Activated CD4-positive, alpha-beta T cell treated with anti-CD3 and anti-CD28 coated beads, Interleukin-2, amount 10 ng/mL, durations not matched to agents 24 days and 14 days (primary cell): ENCODE data around the gene TRMT11. TPM values are rescaled to one million over a fixed set of nuclear protein-coding genes. Genes with fewer than 3 reads are reported as not detected.
"Not testable (repeated sequence)": the region's sequence is repeated elsewhere in the genome, so short reads cannot be mapped to it uniquely, and the experiment has no call there.

Source experiments
- DNase-seq: peaks from one replicate; pipeline ENCODE4 v3.0.0; 2022
- H3K27ac Mint-ChIP-seq: one replicate; pipeline ENCODE4 v1.8.0; 2022; ENCODE audit warnings: mild to moderate bottlenecking, mixed read lengths
- H3K27me3 Mint-ChIP-seq: one replicate; pipeline ENCODE4 v1.8.0; 2022; ENCODE audit warnings: mixed read lengths
- H3K36me3 Mint-ChIP-seq: one replicate; pipeline ENCODE4 v1.8.0; 2022; ENCODE audit warnings: low read depth, mild to moderate bottlenecking, mixed read lengths
- H3K4me1 Mint-ChIP-seq: one replicate; pipeline ENCODE4 v1.8.0; 2021; ENCODE audit warnings: mixed read lengths
- H3K4me3 Mint-ChIP-seq: one replicate; pipeline ENCODE4 v1.8.0; 2022; ENCODE audit warnings: mild to moderate bottlenecking, moderate library complexity, mixed read lengths
- H3K9me3 Mint-ChIP-seq: one replicate; pipeline ENCODE4 v1.8.0; 2021; ENCODE audit warnings: mixed read lengths
- intact Hi-C: fragments of 100-400 bp; cut with micrococcal nuclease; formaldehyde crosslinking; loops from one replicate; pipeline ENCODE4 v1.15.1; 2023
- total RNA-seq: library from RNA; stranded (reverse); gene quantifications from 2 replicates; pipeline ENCODE4 v1.2.3, GENCODE V29; 2022

The TRMT11 gene
- total RNA-seq, 1 donor from 2014 or later = 34.4 TPM

GRCh38 chr6:125950293-125950692 lies 36.0 kb upstream of the TRMT11 start:
- Mint-ChIP-seq H3K27me3 (peaks cover under 1% of the 10 kb centered on the region), H3K9me3 (no peaks in the 10 kb centered on the region), H3K27ac (no peak overlapping the region), H3K36me3 (no peaks in the 10 kb centered on the region), H3K4me1 (peaks cover 9% of the 10 kb centered on the region), H3K4me3 (no peak overlapping the region)
- no peak for DNase-seq
- intact Hi-C loops = no loop called here

GRCh38 chr6:125950716-125951115 lies 35.6 kb upstream of the TRMT11 start:
- H3K4me1 Mint-ChIP-seq, H3K36me3 Mint-ChIP-seq, H3K4me3 Mint-ChIP-seq, DNase-seq, intact Hi-C loops, H3K27ac Mint-ChIP-seq, H3K27me3 Mint-ChIP-seq, H3K9me3 Mint-ChIP-seq: not testable (repeated sequence)

- Mint-ChIP-seq H3K4me1 (peaks cover 6% of the 10 kb centered on the region), H3K27ac (no peak overlapping the region)
- intact Hi-C loops = no loop called here
Measured at GRCh38 chr6:125951323-125951722, 35.0 kb upstream of the TRMT11 start.

GRCh38 chr6:125952764-125953501 lies 33.4 kb upstream of the TRMT11 start:
- Mint-ChIP-seq H3K9me3 (no peaks in the 10 kb centered on the region), H3K4me1 (peaks cover 4% of the 10 kb centered on the region), H3K4me3 (no peak overlapping the region), H3K27me3 (peaks cover 1% of the 10 kb centered on the region), H3K27ac (no peak overlapping the region), H3K36me3 (no peaks in the 10 kb centered on the region)
- intact Hi-C loops = no loop called here
- DNase-seq = peak; percentile 72

More at GRCh38 chr6:125951323-125951722, 35.0 kb upstream of the TRMT11 start:
- DNase-seq = no peak
- no peaks in the 10 kb centered on the region for H3K9me3 Mint-ChIP-seq
- H3K27me3 Mint-ChIP-seq = peaks cover 1% of the 10 kb centered on the region
- no peak overlapping the region for H3K4me3 Mint-ChIP-seq
- H3K36me3 Mint-ChIP-seq = no peaks in the 10 kb centered on the region

- peaks cover 1% of the 10 kb centered on the region for H3K27me3 Mint-ChIP-seq
- no peaks in the 10 kb centered on the region for H3K36me3 Mint-ChIP-seq
- H3K4me3 Mint-ChIP-seq = no peak overlapping the region
- peaks cover 4% of the 10 kb centered on the region for H3K4me1 Mint-ChIP-seq
- no peak overlapping the region for H3K27ac Mint-ChIP-seq
- no peaks in the 10 kb centered on the region for H3K9me3 Mint-ChIP-seq
- intact Hi-C loops = no loop called here
- DNase-seq = no peak
Measured at GRCh38 chr6:125953502-125953875, 32.9 kb upstream of the TRMT11 start.

GRCh38 chr6:125954735-125955339 lies 31.5 kb upstream of the TRMT11 start:
- H3K27me3 Mint-ChIP-seq = peaks cover 1% of the 10 kb centered on the region
- H3K9me3 Mint-ChIP-seq = no peaks in the 10 kb centered on the region
- peak overlapping the region; percentile 2 for H3K4me3 Mint-ChIP-seq
- intact Hi-C loops = loop anchor here (5.0 kb wide), 1 partner anchor 653 kb away; the partner anchor contains the start of gene HDDC2
- H3K36me3 Mint-ChIP-seq = no peaks in the 10 kb centered on the region
- no peak overlapping the region for H3K27ac Mint-ChIP-seq
- peaks cover 4% of the 10 kb centered on the region for H3K4me1 Mint-ChIP-seq
- DNase-seq = no peak

GRCh38 chr6:125955973-125956372 lies 30.4 kb upstream of the TRMT11 start:
- peak overlapping the region; percentile 57 for H3K27ac Mint-ChIP-seq
- intact Hi-C loops = loop anchor here (1.0 to 5.0 kb wide), 10 partner anchors 19 to 654 kb away; partner anchors contain the start of genes HDDC2 and TRMT11
- H3K9me3 Mint-ChIP-seq = no peaks in the 10 kb centered on the region
- peaks cover 4% of the 10 kb centered on the region for H3K4me1 Mint-ChIP-seq
- no peaks in the 10 kb centered on the region for H3K36me3 Mint-ChIP-seq
- no peak overlapping the region for H3K4me3 Mint-ChIP-seq
- H3K27me3 Mint-ChIP-seq = peaks cover 1% of the 10 kb centered on the region
- peak; percentile 50 for DNase-seq

GRCh38 chr6:125956506-125957390 lies 29.6 kb upstream of the TRMT11 start, which contains the start of gene HINT3:
Gene HINT3, plus strand, starts transcription at chr6:125956770. Its CDS starts 208 bp downstream, at chr6:125956978.
- no peak within 1 kb of the TSS for H3K4me3 Mint-ChIP-seq
- peak; percentile 99 for DNase-seq
- intact Hi-C loops = loop anchor here (1.0 to 5.0 kb wide), 10 partner anchors 18 to 654 kb away; partner anchors contain the start of genes HDDC2 and TRMT11
- no peaks in the 10 kb centered on the region for H3K36me3 Mint-ChIP-seq
- H3K27ac Mint-ChIP-seq = peak within 1 kb of the TSS; percentile 82
- H3K27me3 Mint-ChIP-seq = peaks cover 1% of the 10 kb centered on the region
- no peaks in the 10 kb centered on the region for H3K9me3 Mint-ChIP-seq
- peaks cover 4% of the 10 kb centered on the region for H3K4me1 Mint-ChIP-seq

GRCh38 chr6:125957391-125957693 lies 29.0 kb upstream of the TRMT11 start:
- no peak for DNase-seq
- no peaks in the 10 kb centered on the region for H3K36me3 Mint-ChIP-seq
- H3K27me3 Mint-ChIP-seq = peaks cover 1% of the 10 kb centered on the region
- no peaks in the 10 kb centered on the region for H3K9me3 Mint-ChIP-seq
- H3K4me1 Mint-ChIP-seq = peaks cover 4% of the 10 kb centered on the region
- no peak overlapping the region for H3K27ac Mint-ChIP-seq
- intact Hi-C loops = loop anchor here (2.0 to 5.0 kb wide), 3 partner anchors 17 to 655 kb away; partner anchors contain the start of gene HDDC2
- H3K4me3 Mint-ChIP-seq = no peak overlapping the region

- no peak for DNase-seq
- no peaks in the 10 kb centered on the region for H3K36me3 Mint-ChIP-seq
- intact Hi-C loops = loop anchor here (2.0 to 5.0 kb wide), 3 partner anchors 17 to 656 kb away; partner anchors contain the start of gene HDDC2
- peaks cover 1% of the 10 kb centered on the region for H3K27me3 Mint-ChIP-seq
- H3K4me1 Mint-ChIP-seq = peaks cover 4% of the 10 kb centered on the region
- H3K27ac Mint-ChIP-seq = no peak overlapping the region
- no peaks in the 10 kb centered on the region for H3K9me3 Mint-ChIP-seq
- no peak overlapping the region for H3K4me3 Mint-ChIP-seq
Measured at GRCh38 chr6:125957845-125958244, 28.5 kb upstream of the TRMT11 start.

- H3K4me1 Mint-ChIP-seq = peaks cover 7% of the 10 kb centered on the region
- H3K36me3 Mint-ChIP-seq = no peaks in the 10 kb centered on the region
- no peak overlapping the region for H3K27ac Mint-ChIP-seq
- intact Hi-C loops = loop anchor here (5.0 kb wide), 1 partner anchor 657 kb away; the partner anchor contains the start of gene HDDC2
- H3K4me3 Mint-ChIP-seq = no peak overlapping the region
- H3K27me3 Mint-ChIP-seq = peaks cover 1% of the 10 kb centered on the region
- no peak for DNase-seq
- H3K9me3 Mint-ChIP-seq = no peaks in the 10 kb centered on the region
Measured at GRCh38 chr6:125959041-125959440, 27.3 kb upstream of the TRMT11 start.

- peaks cover 5% of the 10 kb centered on the region for H3K4me1 Mint-ChIP-seq
- H3K36me3 Mint-ChIP-seq = no peaks in the 10 kb centered on the region
- no peaks in the 10 kb centered on the region for H3K27me3 Mint-ChIP-seq
- no peaks in the 10 kb centered on the region for H3K9me3 Mint-ChIP-seq
- intact Hi-C loops = no loop called here
- H3K4me3 Mint-ChIP-seq = no peak overlapping the region
- no peak overlapping the region for H3K27ac Mint-ChIP-seq
- DNase-seq = no peak
Measured at GRCh38 chr6:125961117-125961516, 25.2 kb upstream of the TRMT11 start.

GRCh38 chr6:125962900-125963497 lies 23.3 kb upstream of the TRMT11 start:
- no peak overlapping the region for H3K4me3 Mint-ChIP-seq
- no peaks in the 10 kb centered on the region for H3K9me3 Mint-ChIP-seq
- no peak overlapping the region for H3K27ac Mint-ChIP-seq
- H3K27me3 Mint-ChIP-seq = no peaks in the 10 kb centered on the region
- H3K4me1 Mint-ChIP-seq = peaks cover 4% of the 10 kb centered on the region
- H3K36me3 Mint-ChIP-seq = peaks cover 5% of the 10 kb centered on the region
- DNase-seq = no peak
- intact Hi-C loops = no loop called here
